Measurements from ENCODE around the gene FUBP1. TPM values are rescaled to one million over a fixed set of nuclear protein-coding genes. Genes with fewer than 3 reads are reported as not detected.

Gene FUBP1
- total RNA-seq, 1 donor from 2014 or later, result 128 TPM

DNA sequence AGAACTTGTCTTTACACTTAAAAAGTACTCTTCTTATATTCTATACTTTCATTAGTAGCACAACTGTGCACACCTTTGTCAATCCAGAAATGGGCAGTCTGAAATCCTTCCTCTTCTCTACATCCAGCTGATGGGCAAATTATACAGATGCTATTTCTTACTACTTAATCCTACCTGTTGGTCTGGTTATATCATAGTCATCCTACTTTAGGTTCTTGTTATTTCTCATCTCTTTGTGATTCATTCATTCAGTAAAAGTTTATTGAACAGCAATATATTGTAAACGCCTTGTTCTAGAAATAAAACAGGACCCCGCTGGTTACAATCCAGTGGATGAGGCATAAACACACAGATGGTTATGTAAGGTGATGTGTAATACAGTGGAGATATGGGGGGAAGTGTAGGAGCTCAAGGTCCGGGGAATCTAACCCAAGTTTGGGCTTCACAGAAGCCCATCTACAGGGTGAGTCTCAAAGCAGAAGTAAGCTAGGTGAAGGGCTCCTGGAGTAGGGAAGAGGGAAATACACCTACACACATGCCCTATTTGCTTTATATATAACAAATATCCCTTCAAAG is 11.8 kb upstream of the FUBP1 start:
- Mint-ChIP-seq H3K4me3 (ENCODE audit: unreplicated experiment) (no peak overlapping the region), H3K27ac (ENCODE audit: unreplicated experiment) (no peak overlapping the region), H3K9me3 (ENCODE audit: unreplicated experiment) (no peaks in the 10 kb centered on the region), H3K27me3 (ENCODE audit: low read depth, unreplicated experiment) (no peaks in the 10 kb centered on the region), H3K4me1 (ENCODE audit: low read depth, unreplicated experiment) (peaks cover 5% of the 10 kb centered on the region), H3K36me3 (ENCODE audit: low read depth, unreplicated experiment) (peaks cover 2% of the 10 kb centered on the region)
- peaks cover 49% of the 10 kb centered on the region for H4K20me1 ChIP-seq (ENCODE audit: insufficient read depth, low read length)
- no peak overlapping the region for H3K4me2 ChIP-seq (ENCODE audit: low read length)
- no peaks in the 10 kb centered on the region for H3K4me1 ChIP-seq (ENCODE audit: insufficient read depth, low read length)
- H3K4me3 ChIP-seq (ENCODE audit: insufficient read depth, low read depth, low read length), result no peak overlapping the region
- no peak overlapping the region for H3K9ac ChIP-seq (ENCODE audit: low read length)
- H3K36me3 ChIP-seq (ENCODE audit: insufficient read depth, low read length), result peaks cover 5% of the 10 kb centered on the region
- TF ChIP-seq EZH2 (IDR thresholded peaks at IDR 0.05; ENCODE audit: insufficient read depth, low read length), result no peak
- TF ChIP-seq, protein P1, sequence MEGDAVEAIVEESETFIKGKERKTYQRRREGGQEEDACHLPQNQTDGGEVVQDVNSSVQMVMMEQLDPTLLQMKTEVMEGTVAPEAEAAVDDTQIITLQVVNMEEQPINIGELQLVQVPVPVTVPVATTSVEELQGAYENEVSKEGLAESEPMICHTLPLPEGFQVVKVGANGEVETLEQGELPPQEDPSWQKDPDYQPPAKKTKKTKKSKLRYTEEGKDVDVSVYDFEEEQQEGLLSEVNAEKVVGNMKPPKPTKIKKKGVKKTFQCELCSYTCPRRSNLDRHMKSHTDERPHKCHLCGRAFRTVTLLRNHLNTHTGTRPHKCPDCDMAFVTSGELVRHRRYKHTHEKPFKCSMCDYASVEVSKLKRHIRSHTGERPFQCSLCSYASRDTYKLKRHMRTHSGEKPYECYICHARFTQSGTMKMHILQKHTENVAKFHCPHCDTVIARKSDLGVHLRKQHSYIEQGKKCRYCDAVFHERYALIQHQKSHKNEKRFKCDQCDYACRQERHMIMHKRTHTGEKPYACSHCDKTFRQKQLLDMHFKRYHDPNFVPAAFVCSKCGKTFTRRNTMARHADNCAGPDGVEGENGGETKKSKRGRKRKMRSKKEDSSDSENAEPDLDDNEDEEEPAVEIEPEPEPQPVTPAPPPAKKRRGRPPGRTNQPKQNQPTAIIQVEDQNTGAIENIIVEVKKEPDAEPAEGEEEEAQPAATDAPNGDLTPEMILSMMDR (IDR thresholded peaks at IDR 0.05; ENCODE audit: insufficient read depth, low read depth, low read length), result no peak
- no peak for DNase-seq (ENCODE audit: low read depth)
- H2AFZ ChIP-seq (ENCODE audit: low read depth, low read length), result no peak overlapping the region
- H3K79me2 ChIP-seq (ENCODE audit: insufficient read depth, low read length), result peaks cover 81% of the 10 kb centered on the region
- FAIRE-seq, result no peak
- no peak overlapping the region for H3K27ac ChIP-seq (ENCODE audit: low read depth, low read length)
- no peaks in the 10 kb centered on the region for H3K27me3 ChIP-seq (ENCODE audit: insufficient read depth, low read length)
- no peaks in the 10 kb centered on the region for H3K9me3 ChIP-seq (ENCODE audit: insufficient read depth, low read depth, low read length)

DNA sequence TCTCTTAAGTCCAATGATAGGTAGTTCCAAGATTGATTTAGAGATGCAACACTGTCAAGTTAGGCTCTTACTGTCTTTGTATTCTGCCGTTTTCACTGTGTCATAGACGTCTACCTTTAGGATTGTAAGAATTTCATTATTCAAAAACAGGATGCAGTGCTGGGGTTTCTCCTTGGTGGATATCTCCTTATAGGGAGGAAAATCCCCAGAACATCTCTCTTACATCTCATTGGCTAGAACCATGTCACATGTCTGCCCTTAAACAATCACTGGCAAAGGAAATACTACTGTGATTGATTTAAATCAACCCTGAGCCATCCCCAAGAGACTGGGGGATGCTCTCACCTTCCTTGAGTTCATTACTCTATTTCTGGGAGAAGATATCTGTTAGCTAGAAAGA is 10.9 kb upstream of the FUBP1 start:
- Histone ChIP-seq H3K79me2 (ENCODE audit: insufficient read depth, low read length) (peaks cover 85% of the 10 kb centered on the region), H4K20me1 (ENCODE audit: insufficient read depth, low read length) (peaks cover 44% of the 10 kb centered on the region), H3K36me3 (ENCODE audit: insufficient read depth, low read length) (peaks cover 4% of the 10 kb centered on the region), H2AFZ (ENCODE audit: low read depth, low read length) (no peak overlapping the region), H3K4me3 (ENCODE audit: insufficient read depth, low read depth, low read length) (no peak overlapping the region), H3K9ac (ENCODE audit: low read length) (no peak overlapping the region), H3K27ac (ENCODE audit: low read depth, low read length) (no peak overlapping the region), H3K9me3 (ENCODE audit: insufficient read depth, low read depth, low read length) (no peaks in the 10 kb centered on the region), H3K27me3 (ENCODE audit: insufficient read depth, low read length) (no peaks in the 10 kb centered on the region), H3K4me1 (ENCODE audit: insufficient read depth, low read length) (no peaks in the 10 kb centered on the region), H3K4me2 (ENCODE audit: low read length) (no peak overlapping the region)
- Mint-ChIP-seq H3K36me3 (ENCODE audit: low read depth, unreplicated experiment) (peaks cover 4% of the 10 kb centered on the region), H3K4me1 (ENCODE audit: low read depth, unreplicated experiment) (peaks cover 5% of the 10 kb centered on the region), H3K9me3 (ENCODE audit: unreplicated experiment) (no peaks in the 10 kb centered on the region), H3K27me3 (ENCODE audit: low read depth, unreplicated experiment) (no peaks in the 10 kb centered on the region), H3K27ac (ENCODE audit: unreplicated experiment) (no peak overlapping the region), H3K4me3 (ENCODE audit: unreplicated experiment) (no peak overlapping the region)
- DNase-seq (ENCODE audit: low read depth), result no peak
- FAIRE-seq, result no peak
- TF ChIP-seq, protein P1 (IDR thresholded peaks at IDR 0.05; ENCODE audit: insufficient read depth, low read depth, low read length), result no peak
- no peak for TF ChIP-seq EZH2 (IDR thresholded peaks at IDR 0.05; ENCODE audit: insufficient read depth, low read length)

DNA sequence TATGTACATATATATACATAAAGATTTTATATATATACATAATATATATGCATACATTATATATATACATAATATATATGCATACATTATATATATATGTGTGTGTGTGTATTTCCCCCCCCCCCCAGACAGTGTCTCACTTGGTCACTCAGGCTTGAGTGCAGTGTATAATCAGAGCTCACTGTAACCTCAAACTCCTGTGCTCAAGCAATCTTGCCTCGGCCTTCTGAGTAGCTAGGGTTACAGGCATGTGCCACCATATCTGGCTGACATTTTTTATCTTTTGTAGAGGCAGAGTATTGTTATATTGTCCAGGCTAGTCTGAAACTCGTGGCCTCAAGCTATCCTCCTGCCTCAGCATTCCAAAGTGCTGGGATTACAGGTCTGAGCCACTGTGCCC is 9.0 kb upstream of the FUBP1 start:
- peaks cover 86% of the 10 kb centered on the region for H3K79me2 ChIP-seq (ENCODE audit: insufficient read depth, low read length)
- no peak overlapping the region for H3K4me2 ChIP-seq (ENCODE audit: low read length)
- Mint-ChIP-seq H3K4me1 (ENCODE audit: low read depth, unreplicated experiment) (peaks cover 6% of the 10 kb centered on the region), H3K9me3 (ENCODE audit: unreplicated experiment) (no peaks in the 10 kb centered on the region), H3K27me3 (ENCODE audit: low read depth, unreplicated experiment) (no peaks in the 10 kb centered on the region), H3K4me3 (ENCODE audit: unreplicated experiment) (no peak overlapping the region), H3K36me3 (ENCODE audit: low read depth, unreplicated experiment) (peaks cover 5% of the 10 kb centered on the region), H3K27ac (ENCODE audit: unreplicated experiment) (no peak overlapping the region)
- H3K4me3 ChIP-seq (ENCODE audit: insufficient read depth, low read depth, low read length), result no peak overlapping the region
- TF ChIP-seq, protein P1 (IDR thresholded peaks at IDR 0.05; ENCODE audit: insufficient read depth, low read depth, low read length), result no peak
- TF ChIP-seq EZH2 (IDR thresholded peaks at IDR 0.05; ENCODE audit: insufficient read depth, low read length), result no peak
- no peak overlapping the region for H2AFZ ChIP-seq (ENCODE audit: low read depth, low read length)
- H3K27ac ChIP-seq (ENCODE audit: low read depth, low read length), result no peak overlapping the region
- no peak overlapping the region for H3K9ac ChIP-seq (ENCODE audit: low read length)
- no peak for DNase-seq (ENCODE audit: low read depth)
- no peak for FAIRE-seq
- peaks cover 2% of the 10 kb centered on the region for H3K36me3 ChIP-seq (ENCODE audit: insufficient read depth, low read length)
- H4K20me1 ChIP-seq (ENCODE audit: insufficient read depth, low read length), result peaks cover 40% of the 10 kb centered on the region
- no peaks in the 10 kb centered on the region for H3K9me3 ChIP-seq (ENCODE audit: insufficient read depth, low read depth, low read length)
- no peaks in the 10 kb centered on the region for H3K4me1 ChIP-seq (ENCODE audit: insufficient read depth, low read length)
- H3K27me3 ChIP-seq (ENCODE audit: insufficient read depth, low read length), result no peaks in the 10 kb centered on the region
